Activated CD8-positive, alpha-beta memory T cell treated with anti-CD3 and anti-CD28 coated beads, Interleukin-2, amount 10 ng/mL, durations not matched to agents 7 days and 5 days (primary cell): Measurements from ENCODE around the gene HLA-DRA. TPM values are rescaled to one million over a fixed set of nuclear protein-coding genes. Genes with fewer than 3 reads are reported as not detected.
A peak's percentile ranks its signal among the peaks of the same experiment; 100 is the strongest.
"Not testable (repeated sequence)": the region's sequence is repeated elsewhere in the genome, so short reads cannot be mapped to it uniquely, and the experiment has no call there.

Experiments
- ATAC-seq: fragments of 150-1000 bp; cut with Tn5 transposase; one replicate; pipeline ENCODE4 v1.10.0; 2021; ENCODE audit warnings: moderate library complexity
- CTCF ChIA-PET: fragments of 350-600 bp; sonication (Branson Sonifier 250); formaldehyde crosslinking; loops from one replicate; lab custom pipeline; 2021; ENCODE audit warnings: antibody characterized with exemption; lab: Charles Lee
- DNase-seq: peaks from one replicate; pipeline ENCODE4 v3.0.0-alpha.2; 2020
- H3K27ac Mint-ChIP-seq: one replicate; pipeline ENCODE4 v1.8.0; 2021; ENCODE audit warnings: mild to moderate bottlenecking, mixed read lengths
- H3K27me3 Mint-ChIP-seq: one replicate; pipeline ENCODE4 v1.8.0; 2021; ENCODE audit warnings: mixed read lengths
- H3K36me3 Mint-ChIP-seq: one replicate; pipeline ENCODE4 v1.8.0; 2021; ENCODE audit warnings: mild to moderate bottlenecking, mixed read lengths
- H3K4me1 Mint-ChIP-seq: one replicate; pipeline ENCODE4 v1.8.0; 2021; ENCODE audit warnings: mixed read lengths
- H3K4me3 Mint-ChIP-seq: one replicate; pipeline ENCODE4 v1.8.0; 2021; ENCODE audit warnings: mild to moderate bottlenecking, moderate library complexity, mixed read lengths
- H3K9me3 Mint-ChIP-seq: one replicate; pipeline ENCODE4 v1.8.0; 2022; ENCODE audit warnings: low read depth, mixed read lengths
- total RNA-seq, 2 experiments: library from RNA; stranded (reverse); gene quantifications; one replicate each; pipeline ENCODE4 v1.2.3, GENCODE V29; 2021

The HLA-DRA gene
- total RNA-seq, 2 experiments from 2014 or later = 311 to 313 TPM

DNA sequence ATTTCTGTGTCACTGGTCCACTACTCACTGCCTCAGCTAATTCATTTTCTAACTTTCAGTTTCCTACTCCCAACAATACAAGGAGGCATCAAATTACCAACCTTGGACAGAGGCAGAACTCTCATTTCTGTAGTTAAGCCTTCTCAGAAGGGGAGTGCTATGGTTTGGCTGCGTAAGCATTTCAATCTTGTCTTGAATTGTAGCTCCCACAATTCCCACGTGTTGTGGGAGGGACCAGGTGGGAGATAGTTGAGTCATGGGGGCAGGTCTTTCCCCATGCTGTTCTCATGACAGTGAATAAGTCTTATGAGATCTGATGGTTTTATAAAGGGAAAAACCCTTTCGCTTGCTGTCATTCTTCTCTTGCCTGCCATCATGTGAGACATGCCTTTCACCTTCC, 22.9 kb downstream of the HLA-DRA start:
- DNase-seq (peak; percentile 78), ATAC-seq (peak; percentile 92)
- no peak overlapping the region for H3K27ac Mint-ChIP-seq
- H3K4me1 Mint-ChIP-seq = peaks cover 24% of the 10 kb centered on the region
- H3K9me3 Mint-ChIP-seq = peaks cover 3% of the 10 kb centered on the region
- CTCF ChIA-PET = interaction anchor here (1.3 to 2.5 kb wide), 2 partner anchors 8 to 229 kb away, joined by 3 to 9 read pairs; no protein-coding TSS in a partner anchor
- peaks cover 2% of the 10 kb centered on the region for H3K36me3 Mint-ChIP-seq
- no peak overlapping the region for H3K4me3 Mint-ChIP-seq
- H3K27me3 Mint-ChIP-seq = peaks cover 59% of the 10 kb centered on the region

DNA sequence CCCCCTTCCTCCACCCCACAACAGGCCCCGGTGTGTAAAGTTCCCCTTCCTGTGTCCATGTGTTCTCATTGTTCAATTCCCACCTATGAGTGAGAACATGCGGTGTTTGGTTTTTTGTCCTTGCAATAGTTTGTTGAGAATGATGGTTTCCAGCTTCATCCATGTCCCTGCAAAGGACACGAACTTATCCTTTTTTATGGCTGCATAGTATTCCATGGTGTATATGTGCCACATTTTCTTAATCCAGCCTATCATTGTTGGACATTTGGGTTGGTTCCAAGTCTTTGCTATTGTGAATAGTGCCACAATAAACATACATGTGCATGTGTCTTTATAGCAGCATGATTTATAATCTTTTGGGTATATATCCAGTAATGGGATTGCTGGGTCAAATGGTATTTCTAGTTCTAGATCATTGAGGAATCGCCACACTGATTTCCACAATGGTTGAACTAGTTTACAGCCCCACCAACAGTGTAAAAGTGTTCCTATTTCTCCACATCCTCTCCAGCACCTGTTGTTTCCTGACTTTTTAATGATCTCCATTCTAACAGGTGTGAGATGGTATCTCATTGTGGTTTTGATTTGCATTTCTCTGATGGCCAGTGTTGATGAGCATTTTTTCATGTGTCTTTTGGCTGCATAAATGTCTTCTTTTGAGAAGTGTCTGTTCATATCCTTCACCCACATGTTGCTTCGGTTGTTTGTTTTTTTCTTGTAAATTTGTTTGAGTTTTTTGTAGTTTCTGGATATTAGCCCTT, 28.2 kb downstream of the HLA-DRA start:
- not testable (repeated sequence) for H3K27ac Mint-ChIP-seq, H3K4me1 Mint-ChIP-seq, DNase-seq, H3K36me3 Mint-ChIP-seq, H3K9me3 Mint-ChIP-seq, ATAC-seq, H3K4me3 Mint-ChIP-seq
- H3K27me3 Mint-ChIP-seq = peaks cover 34% of the 10 kb centered on the region
- CTCF ChIA-PET = interaction anchor here (0.6 kb wide), 1 partner anchor 10 kb away, joined by 4 read pairs; no protein-coding TSS in a partner anchor

DNA sequence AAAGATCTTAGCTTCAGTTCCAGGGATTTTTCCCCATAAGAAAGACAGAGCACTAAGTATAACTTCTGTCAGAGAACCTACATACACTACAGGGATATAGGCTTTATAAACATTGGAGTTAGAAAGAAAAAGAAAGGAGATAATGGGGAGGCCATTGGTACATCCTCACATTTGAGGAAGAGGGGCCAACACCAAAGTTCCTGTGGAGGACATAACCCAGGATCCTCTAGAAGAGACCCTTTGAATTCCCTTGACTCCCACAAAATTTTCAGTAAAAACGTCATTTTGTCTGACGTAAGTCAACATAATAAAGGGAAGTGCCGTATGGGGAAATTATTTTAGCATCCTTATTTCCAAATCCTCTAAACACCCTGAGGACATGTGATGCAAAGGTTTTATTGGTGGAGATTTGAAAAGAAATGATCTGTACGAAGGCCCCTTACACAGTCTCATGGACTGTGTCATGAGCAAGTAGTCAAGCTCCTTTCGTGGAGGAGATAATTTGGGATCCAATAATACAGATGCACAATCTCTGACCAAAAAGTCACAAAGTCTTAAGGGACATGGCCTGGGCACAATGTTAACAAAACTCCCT, 33.2 kb downstream of the HLA-DRA start:
- ATAC-seq (no peak), DNase-seq (no peak)
- H3K36me3 Mint-ChIP-seq = peaks cover 7% of the 10 kb centered on the region
- peak overlapping the region; percentile 46 for H3K4me3 Mint-ChIP-seq
- peak overlapping the region; percentile 87 for H3K27ac Mint-ChIP-seq
- CTCF ChIA-PET = no interaction called here
- peaks cover 17% of the 10 kb centered on the region for H3K4me1 Mint-ChIP-seq
- no peaks in the 10 kb centered on the region for H3K9me3 Mint-ChIP-seq
- H3K27me3 Mint-ChIP-seq = peaks cover 37% of the 10 kb centered on the region

DNA sequence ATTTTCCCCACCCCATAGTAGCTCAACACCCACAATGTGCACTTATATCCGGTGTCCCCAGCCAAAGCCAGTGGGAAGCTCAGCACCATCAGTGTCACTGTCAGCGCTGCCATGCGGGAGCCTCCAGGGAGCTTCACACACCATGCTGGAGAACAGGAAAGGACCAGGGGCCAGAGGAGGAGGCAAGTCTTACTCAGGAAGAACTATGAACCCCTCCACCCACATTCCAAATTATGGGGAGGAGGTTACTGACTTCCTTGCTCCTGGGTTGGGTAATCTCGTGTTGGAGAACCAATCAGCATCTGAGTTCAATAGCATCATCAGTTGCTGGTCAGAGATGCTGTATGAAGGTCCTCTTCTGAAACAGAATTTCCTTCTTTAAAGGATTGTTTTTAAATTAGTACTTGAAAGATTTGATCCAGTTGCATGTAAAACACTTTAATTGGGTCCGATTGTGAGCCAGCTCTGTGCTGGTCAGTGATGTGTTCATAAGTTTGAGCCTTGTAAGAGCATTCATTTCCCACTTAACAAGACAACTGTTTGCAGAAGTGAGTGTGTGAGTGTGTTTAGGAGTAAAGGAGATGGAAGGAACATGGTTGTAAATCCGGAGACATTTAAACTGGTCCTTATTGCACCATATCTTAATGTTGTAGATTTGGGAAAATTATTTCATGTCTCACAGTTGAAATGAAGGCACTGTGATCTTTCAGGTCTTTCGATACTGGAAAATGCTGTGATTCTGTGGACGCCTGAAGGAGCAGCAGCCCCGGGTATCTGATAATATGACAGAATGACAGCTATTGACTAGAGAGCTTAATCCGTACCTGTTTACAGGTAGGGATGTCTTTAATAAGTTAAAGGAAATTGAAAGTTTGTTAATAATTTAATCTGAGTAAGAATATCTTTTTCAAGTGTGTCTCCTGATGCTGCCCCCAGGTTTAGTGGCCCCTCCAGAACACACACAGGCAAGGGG, 34.0 kb downstream of the HLA-DRA start:
- H3K9me3 Mint-ChIP-seq, CTCF ChIA-PET, H3K4me3 Mint-ChIP-seq, DNase-seq, H3K36me3 Mint-ChIP-seq: not testable (repeated sequence)
- Mint-ChIP-seq H3K27me3 (peaks cover 41% of the 10 kb centered on the region), H3K27ac (peak overlapping the region; percentile 87), H3K4me1 (peaks cover 17% of the 10 kb centered on the region)
- peak; percentile 99 for ATAC-seq

DNA sequence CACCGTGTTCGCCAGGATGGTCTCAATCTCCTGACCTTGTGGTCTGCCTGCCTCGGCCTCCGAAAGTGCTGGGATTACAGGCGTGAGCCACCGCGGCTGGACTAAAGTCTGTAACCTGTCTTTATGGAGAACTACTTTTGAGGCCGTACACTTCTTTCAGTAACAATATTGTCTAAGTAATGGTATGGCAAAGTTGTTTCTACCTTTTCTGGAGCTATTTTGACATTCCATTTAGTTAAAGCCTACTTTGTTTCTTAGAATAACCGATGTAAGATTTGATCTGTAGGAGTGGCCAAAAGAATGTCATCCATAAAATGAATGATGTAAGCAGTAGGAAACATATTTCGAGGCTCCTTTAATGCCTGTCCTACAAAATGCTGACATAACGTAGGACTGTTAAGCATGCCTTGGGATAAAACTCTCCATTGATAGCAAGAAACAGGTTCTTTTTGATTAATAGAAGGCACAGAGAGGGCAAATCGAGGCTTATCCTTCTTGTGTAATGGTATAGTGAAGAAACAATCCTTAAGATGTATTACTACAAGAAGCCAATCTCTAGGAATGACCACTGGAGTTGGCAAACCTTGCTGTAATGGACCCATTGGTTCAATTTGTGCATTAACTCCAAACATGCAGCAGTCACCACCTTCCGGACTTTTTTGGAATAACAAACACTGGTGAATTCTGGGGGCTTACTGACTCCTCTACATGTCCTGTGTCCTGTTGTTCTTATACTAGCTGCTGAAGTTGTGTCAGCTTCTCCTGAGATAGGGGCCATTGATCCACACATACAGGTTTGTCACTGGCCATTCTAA, 35.9 kb downstream of the HLA-DRA start:
- CTCF ChIA-PET = no interaction called here
- no peak for DNase-seq
- no peak for ATAC-seq
- Mint-ChIP-seq H3K4me1 (peaks cover 17% of the 10 kb centered on the region), H3K27ac (no peak overlapping the region), H3K4me3 (no peak overlapping the region), H3K9me3 (no peaks in the 10 kb centered on the region), H3K27me3 (peaks cover 37% of the 10 kb centered on the region), H3K36me3 (peaks cover 10% of the 10 kb centered on the region)

DNA sequence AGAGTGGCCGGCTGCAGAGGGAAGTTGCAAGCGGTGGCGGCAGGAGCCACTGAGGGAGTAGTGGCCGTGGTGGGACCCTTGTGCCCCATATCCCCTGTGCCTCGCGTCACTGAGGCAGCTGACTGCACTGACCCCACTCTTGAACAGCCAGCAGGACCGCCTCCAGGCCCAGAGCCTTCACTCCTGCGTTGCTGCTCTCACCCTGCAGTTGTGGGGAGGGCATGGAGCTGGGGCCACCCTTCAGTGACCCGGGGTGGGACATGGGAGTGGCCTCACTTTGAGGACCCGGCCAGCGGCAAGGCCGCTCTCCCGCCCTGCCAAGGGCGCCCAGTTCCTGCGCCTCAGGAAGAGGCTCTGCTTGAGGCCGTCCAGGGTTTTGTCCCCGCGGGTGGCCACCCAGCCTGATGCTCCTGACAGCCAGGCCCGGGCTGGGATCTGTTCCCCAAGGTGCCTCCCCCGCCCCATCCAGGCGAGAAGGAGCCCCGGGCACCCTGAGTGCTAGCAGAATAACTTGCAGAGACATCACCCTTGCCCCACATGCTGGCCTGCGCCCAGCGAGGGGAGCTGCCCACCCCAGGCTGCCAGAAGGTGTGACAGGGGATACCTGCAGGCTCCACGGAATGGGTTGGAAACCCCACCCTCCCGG, 44.4 kb downstream of the HLA-DRA start:
- CTCF ChIA-PET = no interaction called here
- no peaks in the 10 kb centered on the region for H3K4me1 Mint-ChIP-seq
- no peak for ATAC-seq
- H3K9me3 Mint-ChIP-seq = no peaks in the 10 kb centered on the region
- H3K36me3 Mint-ChIP-seq = peaks cover 2% of the 10 kb centered on the region
- DNase-seq = no peak
- H3K27ac Mint-ChIP-seq = no peak overlapping the region
- H3K27me3 Mint-ChIP-seq = peaks cover 30% of the 10 kb centered on the region
- H3K4me3 Mint-ChIP-seq = no peak overlapping the region

DNA sequence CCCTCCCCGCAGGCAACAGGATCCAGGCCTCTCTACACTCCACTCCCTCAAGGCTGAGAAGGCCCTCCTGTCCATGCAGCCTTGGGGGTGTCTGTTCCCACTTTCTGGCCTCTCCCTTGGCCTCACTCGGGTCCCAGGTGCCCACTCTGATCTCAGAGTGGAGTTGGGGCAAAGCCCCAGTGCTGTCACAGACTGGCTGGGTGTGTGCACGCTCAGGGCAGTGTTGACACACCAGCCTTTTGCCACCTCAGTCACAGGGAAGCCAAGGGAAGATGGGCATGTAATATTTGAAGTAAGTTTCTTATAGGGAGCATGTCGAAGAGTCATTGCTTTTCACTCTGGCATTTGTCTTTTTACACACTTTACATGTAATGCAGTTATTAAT, 44.9 kb downstream of the HLA-DRA start:
- DNase-seq = no peak
- Mint-ChIP-seq H3K9me3 (no peaks in the 10 kb centered on the region), H3K27me3 (peaks cover 28% of the 10 kb centered on the region), H3K4me1 (no peaks in the 10 kb centered on the region), H3K27ac (no peak overlapping the region), H3K36me3 (peaks cover 2% of the 10 kb centered on the region), H3K4me3 (no peak overlapping the region)
- CTCF ChIA-PET = no interaction called here
- no peak for ATAC-seq

DNA sequence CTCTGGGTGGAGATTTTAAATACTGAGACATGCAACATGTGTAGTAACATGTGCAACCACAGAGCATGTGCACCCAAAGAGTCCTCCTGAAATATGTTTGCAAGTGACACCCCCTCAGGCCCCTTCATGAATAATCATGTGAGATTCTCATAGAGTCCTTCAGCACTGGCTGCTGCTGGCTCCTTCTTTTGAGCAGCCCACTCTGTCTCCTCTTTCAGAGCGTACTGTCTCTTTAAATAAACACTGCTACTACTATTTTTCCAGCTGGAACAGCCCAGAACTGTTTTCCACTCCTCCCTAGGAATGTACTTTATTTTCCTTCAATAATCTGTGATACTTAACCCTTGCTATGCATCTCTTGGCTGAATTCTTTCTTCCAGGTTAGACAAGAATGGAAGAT, 48.4 kb downstream of the HLA-DRA start:
- H3K36me3 Mint-ChIP-seq = no peaks in the 10 kb centered on the region
- H3K4me1 Mint-ChIP-seq = no peaks in the 10 kb centered on the region
- no peaks in the 10 kb centered on the region for H3K9me3 Mint-ChIP-seq
- H3K27me3 Mint-ChIP-seq = peaks cover 5% of the 10 kb centered on the region
- no peak for DNase-seq
- CTCF ChIA-PET = no interaction called here
- no peak for ATAC-seq
- no peak overlapping the region for H3K4me3 Mint-ChIP-seq
- no peak overlapping the region for H3K27ac Mint-ChIP-seq

DNA sequence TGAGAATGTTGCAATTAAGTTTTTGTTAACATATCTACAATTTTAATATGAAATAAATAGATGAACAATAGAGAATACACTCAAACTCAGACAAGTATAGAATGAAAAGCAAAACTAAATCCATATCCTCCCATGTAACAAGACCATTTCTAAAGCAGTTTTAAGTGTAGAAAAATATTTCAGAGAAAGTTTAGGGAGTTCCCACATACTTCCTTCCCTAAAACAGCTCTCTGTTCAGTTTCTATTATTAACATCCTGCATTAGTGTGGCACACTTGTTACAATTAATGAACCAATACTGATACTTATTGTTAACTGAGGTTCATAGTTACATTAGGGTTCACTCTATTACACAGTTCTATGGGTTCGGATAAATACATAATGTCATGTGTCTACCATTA, 52.0 kb downstream of the HLA-DRA start:
- H3K27ac Mint-ChIP-seq = no peak overlapping the region
- H3K36me3 Mint-ChIP-seq = no peaks in the 10 kb centered on the region
- H3K4me3 Mint-ChIP-seq = no peak overlapping the region
- CTCF ChIA-PET = no interaction called here
- ATAC-seq = no peak
- DNase-seq = no peak
- H3K9me3 Mint-ChIP-seq = no peaks in the 10 kb centered on the region
- H3K27me3 Mint-ChIP-seq = no peaks in the 10 kb centered on the region
- H3K4me1 Mint-ChIP-seq = no peaks in the 10 kb centered on the region

DNA sequence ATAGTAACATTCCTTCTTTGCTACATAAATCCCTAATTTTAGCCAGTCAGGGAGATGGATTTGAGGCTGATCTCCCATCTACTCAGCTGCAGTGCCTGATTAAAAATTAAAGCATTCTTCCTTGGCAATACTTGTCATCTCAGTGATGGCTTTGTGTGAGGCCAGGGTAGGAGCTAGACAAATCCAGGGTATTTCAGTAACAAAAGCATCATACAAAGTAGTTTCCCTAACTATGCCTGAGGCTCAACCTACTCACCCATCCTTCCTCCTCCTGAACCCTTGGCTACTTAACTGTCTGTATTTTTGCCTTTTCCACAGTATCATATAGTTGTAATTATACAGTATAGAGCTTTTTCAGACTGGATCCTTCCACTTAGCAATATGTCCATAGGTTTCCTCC, 52.7 kb downstream of the HLA-DRA start:
- H3K27me3 Mint-ChIP-seq = no peaks in the 10 kb centered on the region
- H3K36me3 Mint-ChIP-seq = no peaks in the 10 kb centered on the region
- H3K4me3 Mint-ChIP-seq = no peak overlapping the region
- CTCF ChIA-PET = no interaction called here
- H3K9me3 Mint-ChIP-seq = no peaks in the 10 kb centered on the region
- no peaks in the 10 kb centered on the region for H3K4me1 Mint-ChIP-seq
- ATAC-seq = no peak
- DNase-seq = no peak
- H3K27ac Mint-ChIP-seq = no peak overlapping the region
